GM21717 (cell line): Measurements from ENCODE around the gene CCDC88A.

Experiments used
- ATAC-seq: cut with Tn5 transposase; IDR thresholded peaks from one replicate; pipeline ENCODE4 v1.9.1; 2021; ENCODE audit warnings: mild to moderate bottlenecking, moderate library complexity; ENCODE audit not compliant: unreplicated experiment

CCDC88A gene

DNA sequence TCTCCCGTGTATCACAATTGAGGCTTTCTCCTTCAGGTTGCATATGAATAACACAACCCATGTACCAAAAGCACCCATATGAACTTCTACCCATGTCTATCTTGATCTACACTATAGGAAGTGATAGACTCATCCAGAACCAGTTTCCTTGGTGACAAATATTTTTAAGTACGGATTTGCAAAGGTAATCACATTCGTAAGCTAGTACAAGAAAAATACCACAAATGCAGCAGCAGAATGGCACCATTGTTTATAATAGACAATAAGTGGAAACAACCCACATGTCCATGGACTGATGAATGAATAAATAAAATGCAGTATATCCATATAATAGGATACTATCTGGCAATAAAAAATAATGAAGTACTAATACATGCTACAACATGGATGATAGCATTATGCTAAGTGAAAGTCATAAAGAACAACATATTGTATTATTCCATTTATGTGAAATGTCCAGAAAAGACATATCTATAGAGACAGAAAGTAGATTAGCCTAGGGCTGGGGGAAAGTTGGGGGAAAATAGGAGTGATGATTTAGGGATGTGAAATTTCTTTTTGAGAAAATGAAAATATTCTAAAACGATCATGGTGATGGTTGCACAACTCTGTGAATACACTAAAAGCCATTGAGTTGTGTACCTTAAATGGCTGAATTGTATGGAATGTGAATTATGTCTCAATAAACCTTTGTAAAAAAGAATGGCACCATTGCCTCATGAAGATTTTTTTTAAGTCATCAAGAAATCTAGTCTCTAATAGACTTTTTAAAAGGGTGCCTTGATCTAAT lies 3.4 kb upstream of the CCDC88A start:
- no peak for ATAC-seq

DNA sequence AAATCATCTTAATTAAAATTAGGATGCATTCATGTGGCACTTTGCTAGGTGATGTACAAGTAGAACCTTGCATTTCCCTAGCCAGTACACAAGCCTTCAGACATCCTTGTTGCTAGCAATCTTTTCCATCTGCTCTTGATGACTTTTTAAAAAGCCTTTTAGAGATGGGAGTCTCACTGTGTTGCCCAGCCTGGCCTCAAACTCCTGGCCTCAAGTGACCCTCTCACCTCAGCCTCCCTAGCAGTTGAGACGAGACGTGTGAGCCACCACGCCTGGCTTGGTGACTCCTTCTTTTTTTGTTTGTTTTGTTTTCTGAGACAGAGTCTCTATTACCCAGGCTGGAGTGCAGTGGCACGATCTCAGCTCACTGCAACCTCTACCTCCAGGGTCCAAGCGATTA lies 1.7 kb upstream of the CCDC88A start:
- no peak for ATAC-seq

DNA sequence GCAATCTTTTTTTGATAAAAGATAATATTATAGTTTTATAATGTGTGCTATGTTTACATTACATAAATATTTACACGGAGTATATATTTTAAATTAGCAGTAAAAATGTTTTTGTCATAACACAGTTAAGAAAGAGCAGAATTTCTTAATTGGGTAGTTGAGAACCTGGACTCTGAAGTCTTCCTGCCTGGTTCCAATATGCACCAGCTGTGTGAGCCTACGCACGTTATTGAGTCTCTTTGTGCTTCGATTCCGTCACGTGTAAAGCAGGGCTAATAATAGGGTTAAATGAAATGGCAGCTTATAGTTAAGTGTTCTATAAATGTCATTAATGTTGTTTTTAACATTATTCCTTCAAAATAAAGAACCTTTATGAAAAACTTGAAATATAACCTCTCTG lies 1.2 kb upstream of the CCDC88A start:
- no peak for ATAC-seq

DNA sequence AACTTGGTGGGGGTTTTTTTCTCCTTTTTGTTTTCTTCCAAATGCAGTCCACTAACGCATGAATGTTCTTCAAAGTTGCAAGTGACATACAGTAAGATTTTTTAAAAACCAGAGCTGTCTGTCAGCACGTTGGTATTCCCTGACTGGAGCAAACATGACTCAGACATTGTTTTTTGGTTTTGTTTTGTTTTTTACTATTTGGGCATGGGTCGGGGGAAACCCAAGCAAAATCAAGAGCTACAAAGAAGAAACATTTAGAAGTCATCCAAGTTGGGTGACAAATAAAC lies 726 bp upstream of the CCDC88A start:
- no peak for ATAC-seq

DNA sequence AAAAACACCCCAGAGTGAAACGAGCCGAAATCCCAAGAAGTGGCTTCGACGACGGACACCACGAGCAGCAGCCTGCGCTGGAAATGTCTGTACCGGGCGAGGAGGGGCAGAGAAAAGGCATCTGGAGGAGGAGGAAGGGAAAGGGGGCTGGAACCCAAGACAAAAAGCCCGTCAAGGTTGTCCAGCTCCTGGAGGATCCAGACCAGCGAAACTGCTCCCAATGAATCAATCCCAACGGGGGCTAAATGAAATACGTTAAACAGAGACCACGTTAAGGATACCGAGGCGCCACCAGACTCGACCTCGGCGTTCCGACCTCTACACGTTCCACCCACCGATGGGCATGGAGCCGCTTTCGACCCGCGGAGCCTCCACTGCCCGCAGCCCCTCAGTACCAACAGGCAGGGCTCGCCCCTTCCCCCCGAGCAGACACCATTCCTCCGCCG lies 400 bp downstream of the CCDC88A start:
- no peak for ATAC-seq

DNA sequence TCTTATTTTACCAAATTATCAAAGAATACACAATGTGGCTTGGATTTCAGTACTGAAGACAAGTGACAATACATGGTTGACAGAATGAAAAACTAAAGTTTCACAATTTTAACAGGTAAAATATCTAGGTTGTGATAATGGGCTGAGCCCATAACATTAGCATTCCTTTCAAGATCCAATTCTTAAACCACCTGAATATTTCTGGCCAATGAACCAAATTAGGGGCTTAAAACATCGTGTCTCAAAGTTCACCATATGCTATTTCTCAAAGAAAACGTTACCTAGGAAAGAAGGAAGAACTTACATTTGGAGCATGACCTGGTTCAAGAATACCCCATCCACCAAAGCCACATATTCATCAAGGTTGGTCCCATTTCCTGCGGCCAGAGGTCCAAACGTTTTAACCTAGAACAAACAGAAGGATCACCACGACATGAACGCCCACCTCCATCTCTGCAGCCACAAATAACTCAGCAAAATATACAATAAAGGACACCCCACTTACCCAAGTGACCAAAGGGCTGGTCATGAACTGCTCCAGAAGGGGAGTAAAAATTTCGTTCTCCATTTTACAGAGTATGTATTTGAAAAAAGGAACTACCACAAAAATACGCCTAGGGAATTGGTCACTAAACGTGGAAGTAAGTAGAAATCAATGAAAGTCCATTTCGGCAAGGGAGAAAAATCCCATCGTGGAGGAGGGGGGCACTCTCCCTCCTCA lies 984 bp downstream of the CCDC88A start:
- ATAC-seq: no peak

DNA sequence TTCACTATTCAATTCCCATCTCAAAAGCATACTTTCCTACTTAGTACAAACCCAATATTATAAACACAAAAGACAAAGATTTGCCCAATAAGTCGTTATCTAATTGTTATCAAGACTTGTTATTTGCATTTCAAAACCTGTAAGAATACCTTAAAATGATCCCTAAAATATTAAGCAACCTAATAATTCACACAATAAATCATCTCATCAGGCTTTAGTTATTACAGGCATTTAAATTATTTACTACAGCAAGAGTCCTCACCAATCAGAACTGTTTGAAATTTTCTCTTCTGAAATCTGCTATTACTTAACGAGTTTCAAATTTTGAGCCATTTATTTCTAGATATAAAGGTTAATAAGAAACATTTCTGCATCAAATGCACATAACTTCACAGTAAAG lies 1.6 kb downstream of the CCDC88A start:
- ATAC-seq: no peak

DNA sequence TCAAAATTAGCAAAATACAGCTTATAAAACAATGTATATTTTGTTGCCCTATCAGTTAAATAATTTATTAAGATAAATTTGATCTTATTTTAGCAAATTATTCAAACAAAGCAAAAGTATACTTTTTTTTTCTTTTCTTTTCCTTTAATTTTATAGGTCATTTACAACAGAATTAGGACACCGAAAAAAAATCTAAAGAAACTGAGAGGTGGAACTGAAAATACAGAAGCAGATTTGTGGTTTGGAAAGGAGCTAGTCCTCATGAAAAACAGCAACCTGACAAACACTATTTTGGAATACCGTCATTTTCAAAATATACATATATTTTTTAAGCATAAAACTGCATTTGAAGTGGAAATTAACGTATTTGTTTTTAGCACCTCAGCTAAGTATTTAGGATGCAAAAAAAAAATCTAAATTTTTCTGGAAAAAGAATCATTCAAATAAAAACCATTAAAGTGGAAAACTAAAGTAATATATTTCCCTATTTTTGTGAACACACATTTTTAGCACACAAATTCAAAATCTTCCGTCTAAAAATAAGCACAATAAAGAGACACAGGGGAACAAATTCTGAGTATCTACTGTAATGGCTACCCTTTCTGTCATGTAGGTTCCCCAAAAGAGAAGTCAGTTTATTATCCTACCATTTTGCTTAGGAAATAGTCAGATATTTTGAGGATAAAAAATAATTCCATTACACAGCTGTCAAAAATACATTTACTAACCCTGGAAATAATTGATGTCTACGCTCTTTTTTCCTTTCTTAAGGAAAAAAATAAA lies 2.7 kb downstream of the CCDC88A start:
- no peak for ATAC-seq

DNA sequence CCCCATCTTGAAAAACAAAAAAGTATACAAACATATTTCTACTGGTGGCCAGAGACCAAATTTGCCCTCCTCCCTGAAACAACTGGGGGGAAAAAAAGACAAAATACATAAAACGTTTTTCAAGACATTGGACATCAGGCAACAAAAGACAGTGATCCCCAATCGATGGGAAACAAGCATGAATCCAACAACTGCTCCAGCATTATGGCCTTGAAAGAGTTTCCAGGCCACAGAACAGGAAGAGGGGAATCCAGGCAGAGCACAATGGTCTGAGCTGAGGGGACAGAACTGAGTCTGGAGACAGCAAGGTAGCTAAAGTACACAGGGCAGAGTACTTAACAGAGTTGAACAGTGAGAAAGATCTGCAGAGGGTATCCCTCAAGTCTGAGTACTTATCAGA lies 4.4 kb downstream of the CCDC88A start:
- ATAC-seq: no peak

DNA sequence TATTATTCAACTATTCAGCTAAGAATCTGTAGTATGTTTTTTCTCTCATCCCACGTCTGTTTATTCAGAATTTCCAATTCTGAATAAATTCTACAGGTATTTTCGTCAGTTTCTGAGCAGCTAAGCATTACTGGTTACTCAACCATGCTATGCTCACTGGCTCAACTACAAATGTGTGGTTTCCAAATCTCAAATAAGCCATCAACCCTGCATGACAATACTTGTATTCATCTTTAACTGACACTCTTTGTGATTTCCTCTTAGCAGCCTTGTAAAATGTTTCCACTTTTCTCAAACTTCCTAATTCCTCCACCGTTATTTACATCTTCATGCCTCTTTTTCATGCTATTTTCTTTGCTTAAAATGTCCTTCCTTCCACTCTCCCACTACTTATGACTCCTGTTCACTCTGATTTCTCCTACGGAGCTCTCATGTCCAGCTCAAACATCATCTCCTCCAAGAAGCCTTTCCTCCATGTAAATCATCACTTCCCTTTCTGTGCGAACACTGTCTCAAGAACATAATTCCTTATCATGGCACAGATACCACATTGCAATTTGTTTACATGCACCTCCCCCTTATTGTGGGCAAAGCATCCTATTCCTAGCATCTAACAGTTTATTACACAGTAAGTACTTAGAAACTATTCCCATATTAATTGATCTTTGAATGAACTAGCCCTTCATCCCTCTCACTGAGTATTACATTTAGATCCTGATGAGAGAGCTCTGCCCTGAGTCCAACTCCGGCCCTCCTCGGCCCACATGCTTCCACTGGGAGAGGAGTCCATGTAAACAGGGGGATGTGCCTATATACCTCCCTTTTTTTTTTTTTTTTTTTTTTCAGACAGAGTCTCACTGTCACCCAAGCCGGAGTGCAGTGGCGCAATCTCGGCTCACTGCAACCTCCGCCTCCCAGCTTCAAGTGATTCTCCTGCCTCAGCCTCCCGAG lies 10.5 kb downstream of the CCDC88A start:
- no peak for ATAC-seq

DNA sequence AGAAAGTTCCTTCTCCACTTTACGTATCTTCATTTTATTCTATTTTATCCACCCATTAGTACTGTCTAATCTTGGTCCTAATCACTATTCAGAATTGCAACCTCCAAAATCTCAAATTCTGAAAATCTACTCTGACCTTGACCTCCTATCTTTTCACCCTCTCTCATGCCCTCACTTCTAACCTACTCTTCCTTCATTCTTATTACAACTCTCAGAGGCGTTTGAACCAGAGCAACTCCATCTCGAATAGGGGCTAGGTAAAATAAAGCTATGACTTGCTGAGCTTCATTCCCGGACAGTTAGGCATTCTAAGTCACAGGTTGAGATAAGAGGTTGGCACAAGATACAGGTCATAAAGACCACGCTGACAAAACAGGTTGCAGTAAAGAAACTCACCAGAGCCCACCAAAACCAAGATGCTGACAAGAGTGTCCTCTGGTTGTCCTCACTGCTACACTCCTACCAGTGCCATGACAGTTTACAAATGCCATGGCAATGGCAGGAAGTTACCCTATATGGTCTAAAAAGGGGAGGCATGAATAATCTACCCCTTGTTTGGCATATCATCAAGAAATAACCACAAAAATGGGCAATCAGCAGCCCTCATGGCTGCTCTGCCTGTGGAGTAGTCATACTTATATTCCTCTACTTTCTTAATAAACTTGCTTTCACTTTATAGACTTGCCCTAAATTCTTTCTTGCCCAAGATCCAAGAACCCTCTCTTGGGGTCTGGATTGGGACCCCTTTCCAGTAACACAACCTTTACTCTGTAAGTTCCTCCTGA lies 11.4 kb downstream of the CCDC88A start:
- no peak for ATAC-seq

DNA sequence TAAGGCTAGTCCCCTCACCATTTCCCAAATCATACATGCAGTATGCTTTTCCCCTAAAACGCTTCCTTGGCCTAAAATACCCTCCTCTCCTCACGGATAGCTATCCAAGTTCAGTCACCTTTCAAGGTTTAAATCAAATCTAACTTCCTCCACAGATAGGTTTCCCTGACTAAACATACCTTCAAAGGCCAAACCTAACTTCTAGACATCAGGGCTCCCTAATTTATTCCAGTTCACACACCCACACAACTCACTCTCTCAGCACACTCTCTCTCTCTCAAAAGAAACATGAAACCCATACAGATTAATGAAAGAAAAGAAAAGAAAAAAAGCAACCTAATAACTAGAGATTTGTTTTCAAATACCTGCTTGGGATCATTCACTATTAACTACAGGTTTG lies 14.5 kb downstream of the CCDC88A start:
- no peak for ATAC-seq

DNA sequence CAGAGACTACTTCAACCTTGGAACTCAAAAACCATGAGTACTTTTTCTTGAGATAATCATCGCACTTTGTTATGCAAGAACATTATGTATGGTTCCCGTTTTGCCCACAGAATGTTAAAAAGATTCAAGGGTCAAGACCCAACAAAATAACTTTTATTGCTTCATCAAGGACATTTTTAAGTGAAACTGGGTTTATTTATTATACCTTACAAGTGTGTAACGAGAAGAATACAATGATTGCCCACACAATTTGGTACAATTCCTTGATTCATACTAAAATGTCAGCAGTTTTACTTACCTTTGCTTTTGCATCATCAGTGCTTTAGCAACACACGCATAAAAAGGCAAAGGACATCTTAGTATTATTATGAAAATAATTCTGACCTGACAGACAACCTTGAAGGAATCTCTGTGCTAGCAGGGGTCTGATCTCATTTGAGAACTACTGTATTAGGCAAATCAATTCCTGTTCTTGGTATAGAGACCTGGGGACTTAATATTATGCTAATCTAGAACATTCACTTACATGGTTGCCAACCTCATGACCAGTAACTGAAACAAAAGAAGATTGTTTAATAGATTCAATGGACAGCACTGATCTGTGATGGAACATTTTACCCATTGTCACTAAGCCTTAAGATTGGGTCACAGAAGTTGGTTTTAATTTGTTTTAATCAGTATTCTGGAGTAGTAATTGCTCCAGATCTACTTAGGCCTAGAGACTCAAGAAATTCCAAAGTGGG lies 16.2 kb downstream of the CCDC88A start:
- ATAC-seq: no peak

DNA sequence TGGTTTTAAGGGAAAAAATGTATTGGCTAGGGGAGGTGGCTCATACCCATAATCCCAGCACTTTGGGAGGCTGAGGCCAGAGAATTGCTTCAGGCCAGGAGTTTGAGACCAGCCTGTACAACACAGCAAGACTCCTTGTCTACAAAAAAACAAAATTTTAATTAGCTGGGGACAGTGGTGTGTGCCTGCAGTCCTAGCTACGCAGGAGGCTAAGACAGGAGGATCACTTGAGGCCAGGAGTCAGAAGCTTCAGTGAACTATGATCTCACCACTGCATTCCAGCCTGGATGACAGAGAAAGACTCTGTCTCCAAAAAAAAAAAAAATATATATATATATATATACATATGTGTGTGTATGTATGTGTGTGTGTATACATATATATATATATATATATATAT lies 18.5 kb downstream of the CCDC88A start:
- no peak for ATAC-seq

DNA sequence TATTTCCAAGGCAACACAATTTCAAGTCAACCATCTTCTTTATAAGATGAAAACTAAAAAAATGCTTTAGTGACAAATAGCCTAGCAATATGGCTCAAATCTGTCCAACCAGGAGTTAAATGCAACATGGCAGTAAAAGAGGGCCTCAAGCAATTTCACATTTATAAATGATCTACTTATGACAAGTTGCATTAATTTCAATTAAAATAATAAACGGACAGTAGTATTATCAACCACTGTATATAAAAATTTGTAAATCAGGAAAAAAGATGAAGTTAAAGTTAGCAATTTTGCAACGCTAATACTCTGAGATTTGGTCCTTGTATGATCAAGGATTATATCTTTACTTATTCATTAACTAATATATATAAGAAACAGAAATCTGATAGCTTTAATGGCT lies 19.3 kb downstream of the CCDC88A start:
- no peak for ATAC-seq

DNA sequence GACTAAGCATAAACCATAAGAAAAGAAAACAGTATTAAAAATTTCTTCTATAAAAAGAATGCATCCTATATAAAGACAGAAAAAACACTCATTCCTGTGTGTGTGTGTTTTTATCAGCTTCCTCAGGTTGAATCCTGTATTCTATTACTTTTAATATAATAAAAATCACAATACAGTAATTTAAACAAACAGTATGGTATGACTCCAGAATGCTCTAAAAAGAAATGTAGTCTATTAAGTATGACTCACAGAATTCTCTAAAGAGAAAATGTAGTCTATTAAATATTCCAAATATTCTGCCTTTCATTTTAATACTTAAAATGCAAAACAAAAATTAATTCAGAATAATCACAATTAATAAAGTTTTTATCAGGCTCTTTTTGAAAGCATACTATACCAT lies 19.8 kb downstream of the CCDC88A start:
- no peak for ATAC-seq

DNA sequence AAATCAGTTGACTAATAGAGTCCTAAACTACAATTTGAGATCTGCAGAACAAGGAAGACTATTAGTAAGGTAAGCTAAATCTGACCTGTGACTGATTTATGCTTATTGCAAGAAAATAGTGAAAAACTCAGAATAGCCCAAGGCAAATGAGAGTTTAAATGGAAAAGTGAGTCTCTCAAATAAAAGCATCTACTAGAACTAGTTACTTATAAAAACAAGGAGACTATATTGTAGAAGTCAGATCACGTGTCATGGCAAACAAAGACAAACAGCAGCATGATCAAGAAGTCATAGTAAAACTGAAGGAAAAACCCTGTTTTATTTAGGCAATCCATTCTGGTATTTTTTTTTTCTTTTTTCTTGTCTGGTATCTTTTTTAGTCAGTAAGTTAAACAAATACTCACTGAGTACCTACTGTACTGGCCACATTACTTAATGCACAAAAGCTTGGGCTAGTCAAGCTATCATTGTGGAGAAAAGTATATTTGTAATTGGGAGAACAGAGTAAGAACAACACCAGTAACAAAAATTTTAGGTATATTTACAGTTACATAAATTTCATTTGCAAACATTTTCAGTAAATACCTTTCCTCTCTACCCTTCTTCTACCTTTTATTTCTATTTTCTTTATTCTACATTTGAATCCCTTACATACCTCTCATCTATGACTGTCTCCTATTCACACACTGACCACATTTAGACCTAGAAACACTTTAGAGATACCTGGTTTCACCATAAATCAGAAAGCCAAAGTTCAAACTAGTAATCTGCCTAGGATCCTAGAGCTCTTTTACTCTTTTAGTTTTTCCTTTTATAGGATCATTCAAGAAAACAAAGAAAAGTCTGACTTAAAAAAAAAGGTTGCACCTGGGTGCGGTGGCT lies 23.7 kb downstream of the CCDC88A start:
- no peak for ATAC-seq

DNA sequence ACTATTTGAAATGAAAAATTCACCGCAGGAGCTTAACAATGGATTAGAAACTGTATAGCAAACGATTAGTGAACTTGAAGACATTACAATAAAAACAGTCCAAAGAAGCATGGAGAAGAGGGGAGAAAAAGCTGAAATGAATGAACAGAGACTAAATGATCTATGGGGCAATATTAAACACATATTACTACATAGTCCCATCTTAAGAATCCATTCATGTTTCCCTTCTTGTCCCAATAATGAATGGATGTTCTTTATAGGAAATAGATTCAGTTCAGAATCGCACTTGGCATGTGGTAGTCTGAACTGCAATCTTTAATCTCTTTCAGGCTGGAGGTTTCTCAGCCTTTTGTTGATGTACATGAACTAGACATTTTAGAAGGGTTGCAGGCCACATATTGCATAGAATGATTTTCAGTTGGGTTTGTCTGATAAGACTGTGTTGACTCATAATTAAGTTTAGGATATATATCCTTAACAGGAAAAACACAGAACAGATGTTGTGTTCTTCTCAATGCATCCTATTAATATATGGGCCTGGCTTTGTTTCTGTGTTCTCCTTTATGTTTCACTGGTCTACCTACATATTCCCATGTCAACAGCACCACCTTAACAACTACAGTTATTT lies 27.9 kb downstream of the CCDC88A start:
- no peak for ATAC-seq
